ENCODE measurements around the gene SLC8A1.

GRCh38 chr2:40227210-40227609 is 224.7 kb downstream of the SLC8A1 start:
- TF ChIP-seq, protein P1, sequence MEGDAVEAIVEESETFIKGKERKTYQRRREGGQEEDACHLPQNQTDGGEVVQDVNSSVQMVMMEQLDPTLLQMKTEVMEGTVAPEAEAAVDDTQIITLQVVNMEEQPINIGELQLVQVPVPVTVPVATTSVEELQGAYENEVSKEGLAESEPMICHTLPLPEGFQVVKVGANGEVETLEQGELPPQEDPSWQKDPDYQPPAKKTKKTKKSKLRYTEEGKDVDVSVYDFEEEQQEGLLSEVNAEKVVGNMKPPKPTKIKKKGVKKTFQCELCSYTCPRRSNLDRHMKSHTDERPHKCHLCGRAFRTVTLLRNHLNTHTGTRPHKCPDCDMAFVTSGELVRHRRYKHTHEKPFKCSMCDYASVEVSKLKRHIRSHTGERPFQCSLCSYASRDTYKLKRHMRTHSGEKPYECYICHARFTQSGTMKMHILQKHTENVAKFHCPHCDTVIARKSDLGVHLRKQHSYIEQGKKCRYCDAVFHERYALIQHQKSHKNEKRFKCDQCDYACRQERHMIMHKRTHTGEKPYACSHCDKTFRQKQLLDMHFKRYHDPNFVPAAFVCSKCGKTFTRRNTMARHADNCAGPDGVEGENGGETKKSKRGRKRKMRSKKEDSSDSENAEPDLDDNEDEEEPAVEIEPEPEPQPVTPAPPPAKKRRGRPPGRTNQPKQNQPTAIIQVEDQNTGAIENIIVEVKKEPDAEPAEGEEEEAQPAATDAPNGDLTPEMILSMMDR (IDR thresholded peaks at IDR 0.05): no peak
- TF ChIP-seq POLR2AphosphoS5 (IDR thresholded peaks at IDR 0.05): no peak

Measured in upper lobe of left lung (tissue), 4 donors.